ENCODE measurements around the gene PPFIBP1. TPM values are rescaled to one million over a fixed set of nuclear protein-coding genes. Genes with fewer than 3 reads are reported as not detected.

Gene PPFIBP1
- total RNA-seq, 2 donors from 2014 or later, result 65.2 to 66.0 TPM

DNA sequence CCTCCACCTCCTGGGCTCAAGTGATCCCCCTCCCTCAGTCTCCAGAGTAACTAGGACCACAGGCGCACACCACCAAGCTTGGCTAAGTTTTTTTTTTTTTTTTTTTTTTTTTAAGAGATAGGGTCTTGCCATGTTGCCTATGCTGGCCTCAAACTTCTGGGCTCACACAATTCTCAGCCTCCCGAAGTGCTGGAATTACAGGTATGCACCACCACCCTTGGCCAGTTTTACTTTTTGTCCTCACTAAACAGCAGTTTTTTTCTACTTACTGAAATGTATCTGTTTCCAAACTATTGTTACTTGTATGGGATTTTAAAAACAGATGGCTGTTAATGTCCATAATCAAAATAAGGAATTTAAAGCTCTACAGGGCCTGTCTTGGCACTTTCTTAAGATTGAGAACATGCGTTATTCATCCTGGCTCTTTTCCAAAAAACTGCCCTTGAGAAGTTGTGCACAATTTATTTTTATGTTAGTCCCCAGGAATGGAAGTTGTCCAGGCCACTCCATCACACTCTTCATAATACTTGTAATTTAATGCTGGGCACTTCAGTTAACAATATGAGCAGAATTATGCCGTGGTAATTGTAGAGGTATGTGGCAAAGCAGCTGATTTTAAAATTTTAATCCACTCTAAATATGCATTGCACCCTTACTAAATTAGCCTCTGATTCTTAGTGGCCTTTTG lies 120.3 kb downstream of the PPFIBP1 start:
- H3K27ac ChIP-seq, result peak overlapping the region in 1 of 2 donors; percentile 21
- no peaks in the 10 kb centered on the region for H3K9me3 ChIP-seq

DNA sequence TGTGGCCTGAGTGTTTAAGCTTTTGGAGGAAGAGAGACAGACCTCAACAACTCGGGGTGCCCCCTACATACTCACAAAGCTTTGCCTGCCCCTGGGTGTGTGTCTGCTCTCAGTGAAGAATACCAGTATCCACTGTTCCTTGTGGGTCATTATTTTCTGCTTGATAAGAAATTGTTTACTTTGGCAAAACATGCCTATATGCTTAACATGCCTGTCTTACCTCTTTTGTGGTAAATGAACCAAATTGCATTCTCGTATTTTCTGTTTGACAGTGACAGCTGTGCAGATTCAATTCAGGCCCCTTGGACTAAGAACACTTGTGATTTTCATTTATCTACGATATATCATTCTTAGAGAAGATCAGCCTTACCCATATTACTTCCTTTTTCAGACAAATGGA lies 121.7 kb downstream of the PPFIBP1 start:
- H3K27me3 ChIP-seq, result no peaks in the 10 kb centered on the region
- H3K36me3 ChIP-seq, result peaks cover 38% of the 10 kb centered on the region
- DNase-seq (ENCODE audit: low spot score), result no peak
- TF ChIP-seq, protein P1, sequence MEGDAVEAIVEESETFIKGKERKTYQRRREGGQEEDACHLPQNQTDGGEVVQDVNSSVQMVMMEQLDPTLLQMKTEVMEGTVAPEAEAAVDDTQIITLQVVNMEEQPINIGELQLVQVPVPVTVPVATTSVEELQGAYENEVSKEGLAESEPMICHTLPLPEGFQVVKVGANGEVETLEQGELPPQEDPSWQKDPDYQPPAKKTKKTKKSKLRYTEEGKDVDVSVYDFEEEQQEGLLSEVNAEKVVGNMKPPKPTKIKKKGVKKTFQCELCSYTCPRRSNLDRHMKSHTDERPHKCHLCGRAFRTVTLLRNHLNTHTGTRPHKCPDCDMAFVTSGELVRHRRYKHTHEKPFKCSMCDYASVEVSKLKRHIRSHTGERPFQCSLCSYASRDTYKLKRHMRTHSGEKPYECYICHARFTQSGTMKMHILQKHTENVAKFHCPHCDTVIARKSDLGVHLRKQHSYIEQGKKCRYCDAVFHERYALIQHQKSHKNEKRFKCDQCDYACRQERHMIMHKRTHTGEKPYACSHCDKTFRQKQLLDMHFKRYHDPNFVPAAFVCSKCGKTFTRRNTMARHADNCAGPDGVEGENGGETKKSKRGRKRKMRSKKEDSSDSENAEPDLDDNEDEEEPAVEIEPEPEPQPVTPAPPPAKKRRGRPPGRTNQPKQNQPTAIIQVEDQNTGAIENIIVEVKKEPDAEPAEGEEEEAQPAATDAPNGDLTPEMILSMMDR (IDR thresholded peaks at IDR 0.05), result no peak
- H3K4me1 ChIP-seq, result peaks cover 0 to 16% of the 10 kb centered on the region in 2 donors
- H3K4me3 ChIP-seq, result no peak overlapping the region
- no peaks in the 10 kb centered on the region for H3K9me3 ChIP-seq
- no peak overlapping the region for H3K27ac ChIP-seq

More for the DNA sequence above, 120.3 kb downstream of the PPFIBP1 start:
- no peak for DNase-seq (ENCODE audit: low spot score)
- Histone ChIP-seq H3K4me3 (no peak overlapping the region), H3K36me3 (peaks cover 29% of the 10 kb centered on the region), H3K27me3 (no peaks in the 10 kb centered on the region), H3K4me1 (peaks cover 0 to 29% of the 10 kb centered on the region in 2 donors)
- TF ChIP-seq, protein P1 (IDR thresholded peaks at IDR 0.05), result no peak

DNA sequence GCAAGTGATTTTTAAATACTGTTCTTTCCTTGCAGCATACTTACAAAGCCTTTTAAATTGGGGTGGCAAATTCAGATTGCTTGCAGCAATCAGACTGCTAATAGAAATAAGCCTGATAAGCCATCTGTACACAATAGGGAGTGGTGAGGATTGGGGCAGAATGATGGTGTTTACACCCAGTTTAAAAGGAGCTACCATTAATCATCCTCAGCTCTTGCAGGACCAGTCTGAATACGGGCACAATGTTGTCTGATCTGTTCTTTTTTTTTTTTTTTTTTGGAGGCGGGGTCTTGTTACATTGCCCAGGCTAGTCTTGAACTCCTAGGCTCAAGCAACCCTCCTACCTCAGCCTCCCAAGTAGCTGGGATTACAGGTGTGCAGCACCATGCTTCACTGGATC lies 122.1 kb downstream of the PPFIBP1 start:
- peaks cover 0 to 12% of the 10 kb centered on the region in 2 donors for H3K4me1 ChIP-seq
- DNase-seq (ENCODE audit: low spot score), result no peak
- H3K36me3 ChIP-seq, result peaks cover 39% of the 10 kb centered on the region
- no peak overlapping the region for H3K27ac ChIP-seq
- TF ChIP-seq, protein P1 (IDR thresholded peaks at IDR 0.05), result no peak
- H3K4me3 ChIP-seq, result no peak overlapping the region
- no peaks in the 10 kb centered on the region for H3K27me3 ChIP-seq
- no peaks in the 10 kb centered on the region for H3K9me3 ChIP-seq

DNA sequence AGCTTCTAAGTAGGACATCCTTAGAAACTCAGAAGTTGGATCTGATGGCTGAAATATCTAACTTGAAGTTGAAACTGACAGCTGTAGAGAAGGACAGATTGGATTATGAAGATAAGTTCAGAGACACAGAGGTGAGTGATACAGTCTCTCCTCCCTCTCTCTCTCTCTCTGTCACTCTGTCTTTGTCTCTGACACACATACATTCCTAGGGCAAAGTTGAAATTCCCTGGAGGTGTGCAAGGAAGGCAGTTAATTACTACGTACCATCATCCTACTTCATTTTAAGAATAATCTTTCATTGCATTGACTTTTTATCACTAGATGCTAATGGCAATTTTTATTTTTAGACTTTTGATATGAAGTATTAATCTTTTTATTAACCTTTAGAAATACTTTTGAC lies 126.0 kb downstream of the PPFIBP1 start:
- peaks cover 32% of the 10 kb centered on the region for H3K36me3 ChIP-seq
- TF ChIP-seq, protein P1 (IDR thresholded peaks at IDR 0.05), result no peak
- no peak for DNase-seq (ENCODE audit: low spot score)

DNA sequence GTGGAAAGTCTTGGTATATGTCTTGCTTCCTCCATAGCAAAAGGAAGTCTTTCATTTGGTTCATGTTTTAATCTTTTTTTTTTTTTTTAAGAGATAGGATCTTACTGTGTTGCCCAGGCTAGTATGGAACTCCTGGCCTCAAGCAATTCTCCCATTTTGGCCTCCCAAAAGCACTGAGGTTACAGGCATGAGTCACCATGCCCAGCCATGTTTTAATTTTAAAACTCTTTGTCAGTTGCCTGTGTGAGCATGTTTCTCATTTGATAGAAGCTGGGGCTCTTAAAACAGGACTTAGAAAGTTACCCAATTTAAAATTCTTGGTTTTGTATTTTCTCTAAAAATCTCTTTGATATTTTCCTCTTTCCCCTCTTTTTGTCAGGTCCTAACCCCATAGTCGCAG lies 127.2 kb downstream of the PPFIBP1 start:
- no peak overlapping the region for H3K4me3 ChIP-seq
- no peak overlapping the region for H3K27ac ChIP-seq
- peaks cover 29% of the 10 kb centered on the region for H3K36me3 ChIP-seq
- no peaks in the 10 kb centered on the region for H3K27me3 ChIP-seq
- DNase-seq (ENCODE audit: low spot score), result no peak
- no peaks in the 10 kb centered on the region for H3K9me3 ChIP-seq
- no peaks in the 10 kb centered on the region for H3K4me1 ChIP-seq
- TF ChIP-seq, protein P1 (IDR thresholded peaks at IDR 0.05), result no peak

More for the DNA sequence above, 126.0 kb downstream of the PPFIBP1 start:
- Histone ChIP-seq H3K4me3 (no peak overlapping the region), H3K4me1 (no peaks in the 10 kb centered on the region), H3K9me3 (no peaks in the 10 kb centered on the region), H3K27me3 (no peaks in the 10 kb centered on the region), H3K27ac (no peak overlapping the region)
